ENCODE data around the gene HCN4.

The HCN4 gene

DNA sequence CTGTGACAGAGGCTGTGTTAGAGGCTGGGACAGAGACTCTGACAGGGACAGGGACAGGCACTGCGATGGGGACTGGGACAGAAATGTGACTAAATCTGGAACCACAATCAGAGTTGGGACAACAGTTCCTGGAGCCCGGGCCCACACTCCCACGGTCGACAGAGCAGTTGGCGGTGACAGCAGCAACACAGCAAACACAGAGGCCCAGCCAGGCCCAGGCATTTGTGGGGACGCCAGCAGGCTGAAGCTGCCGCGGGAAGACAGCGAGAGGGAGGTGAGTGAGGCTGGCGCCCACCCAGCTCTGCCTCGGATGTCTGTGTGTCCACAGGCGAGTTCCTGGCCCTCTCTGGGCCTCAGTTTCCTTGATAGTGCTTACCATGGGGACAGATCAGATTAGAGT is 9.3 kb upstream of the HCN4 start:
- FAIRE-seq, result no peak

GRCh38 chr15:73375755-73376305 is 7.1 kb upstream of the HCN4 start:
- FAIRE-seq, result no peak

GRCh38 chr15:73375012-73375411 is 6.3 kb upstream of the HCN4 start:
- FAIRE-seq, result no peak

- FAIRE-seq, result no peak
Measured at GRCh38 chr15:73374604-73375003, 5.8 kb upstream of the HCN4 start.

- FAIRE-seq, result no peak
Measured at GRCh38 chr15:73373221-73373620, 4.5 kb upstream of the HCN4 start.

DNA sequence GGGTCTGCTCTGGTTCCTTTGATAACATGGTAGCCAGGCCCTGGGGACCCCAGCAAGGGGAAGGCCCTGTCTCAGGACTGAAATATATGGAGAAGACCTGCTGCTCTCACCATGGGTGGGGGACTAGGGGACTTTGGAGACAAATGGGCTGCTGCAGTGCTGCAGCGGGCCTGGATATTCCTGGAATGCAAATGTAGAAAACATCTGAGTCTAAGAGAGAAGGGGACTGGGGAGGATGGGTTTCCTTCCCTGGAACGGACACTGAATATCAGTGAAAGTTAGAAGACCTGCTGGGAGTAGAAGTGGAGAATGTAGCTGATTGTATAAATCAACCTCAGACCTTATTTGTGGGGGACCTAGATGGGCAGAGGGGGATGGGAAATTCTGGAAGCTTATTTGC is 3.1 kb upstream of the HCN4 start:
- no peak for FAIRE-seq

DNA sequence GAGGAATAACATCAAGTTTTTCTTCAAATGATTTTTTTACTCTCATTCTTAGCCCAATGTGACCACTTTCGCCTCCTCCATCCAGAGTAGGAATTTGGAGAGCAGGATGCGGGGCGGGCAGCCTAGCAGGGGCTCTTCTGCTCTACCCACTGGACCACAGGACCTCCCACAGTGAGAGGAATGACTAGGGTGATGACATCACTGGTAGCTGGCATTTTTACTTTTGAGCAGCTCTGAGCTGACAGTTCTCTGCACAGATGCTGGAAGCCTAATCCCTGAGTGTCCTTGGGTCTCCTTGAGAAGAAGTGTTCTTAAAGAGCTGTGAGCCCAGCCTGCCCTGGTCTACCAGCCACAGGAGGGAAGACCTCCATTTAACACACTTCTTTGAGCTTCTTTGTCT is 1.4 kb upstream of the HCN4 start:
- FAIRE-seq, result no peak

DNA sequence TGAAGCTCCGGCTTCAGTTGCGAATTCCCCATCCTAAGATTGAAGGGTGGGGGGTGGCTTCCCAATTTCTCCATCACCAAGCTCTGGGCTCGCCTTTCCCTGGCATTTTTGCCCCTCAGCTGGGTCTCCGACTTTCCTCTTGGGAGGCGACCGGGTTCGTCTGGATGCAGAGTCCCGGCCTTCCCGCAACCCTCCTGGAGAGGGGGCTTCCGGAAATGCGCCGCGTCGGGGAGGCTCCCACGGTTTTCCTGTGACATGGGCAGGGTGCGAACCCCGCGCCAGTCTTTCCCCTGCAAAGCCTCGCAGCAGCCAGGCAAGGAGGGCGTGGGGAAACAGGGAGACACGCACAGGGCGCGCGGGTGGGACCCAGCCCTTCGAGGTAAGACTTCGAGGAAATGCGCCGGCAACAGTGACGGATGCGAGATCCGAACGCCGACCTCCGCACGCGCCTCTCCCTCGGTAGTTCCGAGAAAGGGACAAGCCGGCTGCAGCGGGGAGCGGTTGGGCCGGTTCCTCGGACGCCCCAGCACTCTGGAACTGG is 466 bp upstream of the HCN4 start:
- no peak for FAIRE-seq

DNA sequence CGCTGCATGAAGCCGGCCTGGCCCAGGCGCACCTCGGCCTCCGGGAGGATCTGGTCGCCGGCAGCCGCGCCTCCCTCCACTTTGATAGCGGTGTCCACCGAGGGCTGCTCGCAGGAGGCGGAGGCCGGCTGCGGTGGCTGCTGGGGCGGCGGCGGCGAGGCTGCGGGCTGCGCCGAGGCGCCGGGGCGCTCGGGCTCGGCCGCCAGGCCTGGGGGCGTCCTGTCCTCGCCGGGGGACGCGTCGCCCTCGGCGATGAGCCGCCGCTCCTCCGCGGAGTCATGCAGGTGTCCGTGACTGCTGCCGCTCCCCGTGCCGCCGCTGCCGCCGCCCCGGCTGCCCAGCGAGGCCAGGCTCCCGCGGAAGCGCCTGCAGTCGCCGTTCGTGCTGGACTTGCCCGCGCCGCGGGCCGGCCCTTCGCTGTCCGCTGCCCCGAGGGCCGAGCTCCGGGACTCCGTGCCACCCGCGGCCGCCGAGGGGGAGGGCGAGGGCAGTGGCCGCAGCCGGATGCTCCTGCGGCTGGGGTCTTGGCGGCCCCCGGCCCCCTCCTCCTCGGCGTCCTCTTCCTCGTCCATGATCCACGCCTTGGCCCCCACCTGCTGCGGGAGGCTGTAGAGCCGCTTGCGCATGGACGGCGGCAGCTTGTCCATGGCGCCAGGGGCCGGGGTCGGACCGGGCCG is 996 bp downstream of the HCN4 start:
- FAIRE-seq, result no peak

DNA sequence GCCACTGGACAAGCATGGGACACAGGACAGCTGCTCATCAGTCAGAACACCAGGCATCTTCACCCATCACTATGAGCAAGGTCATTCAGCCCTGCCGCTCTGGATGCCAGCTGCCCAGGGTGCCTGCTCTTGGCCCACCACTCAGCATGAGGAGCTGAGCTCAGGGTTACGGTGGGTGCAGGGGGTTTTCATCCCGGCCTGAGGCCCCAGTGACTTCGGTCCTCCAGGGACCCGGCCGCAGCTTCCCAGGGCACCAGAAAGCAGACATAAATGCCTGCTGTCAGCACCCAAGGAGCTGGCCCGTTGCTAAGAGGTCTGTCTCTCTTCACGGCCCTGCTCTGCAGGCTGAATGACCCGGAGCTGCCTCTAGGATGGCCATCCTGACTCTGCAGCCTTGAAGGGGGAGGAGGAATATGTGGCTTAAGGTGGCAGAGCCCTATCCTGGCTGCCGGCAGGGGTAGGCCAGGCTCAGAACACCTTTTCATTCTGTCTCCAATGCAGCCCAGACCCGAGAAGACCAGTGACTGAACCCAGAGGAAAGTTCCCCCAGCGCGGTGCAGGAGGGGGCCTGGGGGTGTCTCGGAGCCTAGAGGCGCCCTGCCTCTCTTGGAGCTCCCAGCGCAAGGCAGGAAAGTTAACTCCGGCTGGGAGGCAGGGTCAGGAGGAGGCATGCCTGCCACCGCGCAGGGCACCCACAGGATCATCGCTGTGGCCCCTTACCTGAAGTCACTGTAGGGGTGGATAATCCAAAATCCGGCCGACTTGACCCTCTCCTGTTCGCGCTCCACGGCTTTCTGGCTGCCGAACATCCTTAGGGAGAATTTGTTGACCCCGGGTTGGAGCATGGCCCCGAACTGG is 1.8 kb downstream of the HCN4 start:
- no peak for FAIRE-seq

DNA sequence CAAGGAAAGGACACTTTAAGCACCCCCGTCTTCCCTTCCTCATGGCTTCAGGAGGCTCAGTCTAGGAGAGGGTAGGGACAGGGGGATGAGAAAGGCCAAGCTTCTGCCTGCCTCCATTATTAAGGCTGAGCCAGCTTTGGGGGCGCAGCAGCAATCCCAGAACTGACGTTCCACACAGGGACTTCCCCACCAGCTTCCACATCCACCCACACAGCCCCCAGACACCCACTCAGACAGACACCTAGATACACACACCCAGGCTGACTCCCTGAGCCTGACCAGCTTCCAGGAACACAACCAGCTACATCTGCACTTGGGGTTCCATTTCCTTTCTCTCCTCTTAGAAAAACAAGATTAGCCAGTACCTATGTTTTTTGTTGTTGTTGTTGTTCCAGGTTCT is 4.7 kb downstream of the HCN4 start:
- no peak for FAIRE-seq

DNA sequence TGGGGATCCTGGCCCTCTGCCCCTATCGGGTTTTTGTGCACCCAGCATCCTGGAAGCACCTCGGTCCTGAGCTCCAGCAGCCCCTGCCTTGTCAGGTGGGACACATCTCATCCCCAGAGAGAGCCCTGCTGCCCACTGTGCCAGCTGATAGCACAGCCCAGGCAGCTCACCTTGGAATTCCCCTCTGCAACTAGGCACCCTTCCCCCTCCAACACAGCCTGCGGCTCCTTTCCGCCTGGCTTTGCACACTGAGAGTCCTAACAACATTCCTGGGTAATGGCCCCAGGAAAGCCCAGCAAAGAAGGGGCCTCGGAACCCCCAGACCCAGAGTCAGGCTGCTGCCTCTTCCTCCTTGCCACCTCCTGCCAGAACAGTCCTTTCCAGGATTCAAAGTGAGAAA is 5.9 kb downstream of the HCN4 start:
- no peak for FAIRE-seq

GRCh38 chr15:73361337-73361736 is 7.4 kb downstream of the HCN4 start:
- FAIRE-seq, result no peak

DNA sequence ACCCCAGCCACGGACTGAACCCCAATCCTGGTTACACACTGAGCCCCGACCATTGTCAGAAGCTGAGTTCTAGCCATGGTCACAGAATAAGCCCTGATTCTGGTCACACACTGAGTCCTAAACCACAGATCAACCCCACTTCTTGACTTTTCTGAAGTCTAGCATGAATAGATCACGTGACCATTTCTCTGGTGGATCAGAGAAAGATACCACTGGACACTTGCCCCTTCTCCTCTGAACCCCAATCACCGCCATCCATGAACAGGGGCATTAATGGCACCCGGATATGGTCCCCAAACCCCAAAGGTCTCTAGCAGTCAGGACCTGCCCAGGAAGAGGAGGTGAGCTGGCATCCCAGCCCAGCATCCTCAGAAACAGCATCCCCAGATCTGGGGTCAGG is 9.1 kb downstream of the HCN4 start:
- FAIRE-seq, result no peak

GRCh38 chr15:73357999-73358665 is 10.6 kb downstream of the HCN4 start:
- FAIRE-seq, result no peak

DNA sequence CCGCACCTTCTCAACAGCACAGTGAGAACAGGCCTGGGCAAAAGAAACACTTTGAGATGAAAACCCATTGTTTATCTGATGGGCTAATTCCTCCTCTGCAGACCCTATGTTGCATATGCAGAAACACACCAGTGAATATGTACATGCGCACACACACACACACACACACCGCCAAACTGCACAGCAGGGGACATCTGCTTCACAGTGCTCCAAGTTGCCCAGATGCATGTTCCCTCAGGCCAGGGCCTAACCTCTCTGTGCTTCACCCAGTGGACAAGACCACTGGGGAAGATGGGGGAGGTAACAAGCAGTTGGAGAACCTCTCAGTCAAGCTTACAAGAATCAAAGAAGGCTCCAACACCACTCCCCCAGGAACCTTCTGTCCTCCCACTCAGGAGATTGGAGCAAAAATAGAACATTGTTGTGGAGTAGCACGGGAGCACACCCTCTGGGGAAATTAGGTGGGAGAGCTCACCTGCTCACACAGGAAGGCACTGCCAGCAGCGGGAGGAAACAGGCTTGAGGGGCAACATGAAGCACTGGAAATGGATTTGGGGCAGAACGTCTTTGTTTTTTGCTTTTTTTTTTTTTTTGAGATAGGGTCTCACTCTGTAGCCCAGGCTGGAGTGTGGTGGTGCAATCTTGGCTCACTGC is 13.0 kb downstream of the HCN4 start:
- no peak for FAIRE-seq

DNA sequence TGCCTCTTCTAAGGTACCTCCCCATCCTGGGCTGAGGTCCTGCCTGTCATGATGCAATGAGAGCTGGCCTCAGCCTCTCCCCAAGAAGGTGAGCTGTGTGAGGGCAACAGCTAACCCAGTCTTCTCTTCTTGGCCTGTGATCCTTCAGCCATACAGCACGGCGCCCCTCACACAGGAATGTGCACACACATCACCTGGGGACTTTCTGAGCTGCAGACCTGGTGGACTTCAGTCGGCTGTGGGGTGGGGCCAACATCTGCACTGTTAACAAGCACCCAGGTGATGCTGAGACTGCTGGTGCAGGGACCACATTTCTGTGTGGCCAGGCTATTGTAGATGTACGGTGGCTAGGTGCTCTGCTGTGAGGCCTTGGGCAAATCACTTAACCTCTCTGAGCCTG is 14.5 kb downstream of the HCN4 start:
- FAIRE-seq, result no peak

GRCh38 chr15:73353734-73354133 is 15.0 kb downstream of the HCN4 start:
- FAIRE-seq, result no peak

GRCh38 chr15:73352082-73352481 is 16.7 kb downstream of the HCN4 start:
- FAIRE-seq, result no peak

DNA sequence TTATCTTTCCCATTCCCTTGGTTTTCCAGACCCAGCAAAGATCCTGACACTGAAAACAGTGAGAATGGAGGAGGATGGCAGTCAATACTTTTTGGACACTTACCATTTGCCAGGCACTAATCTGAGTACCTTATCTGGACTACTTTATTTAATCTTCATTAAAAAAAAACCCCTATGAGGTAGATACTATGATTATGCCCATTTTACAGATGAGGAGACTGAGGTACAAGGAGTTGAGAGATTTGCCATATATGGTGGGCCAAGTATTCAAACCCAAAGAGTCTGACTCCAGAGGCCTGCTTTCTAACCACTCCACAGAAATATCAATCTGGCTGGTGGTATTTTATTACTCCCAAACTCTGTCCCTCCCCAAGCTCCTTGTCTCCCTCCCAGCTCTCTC is 19.6 kb downstream of the HCN4 start:
- no peak for FAIRE-seq

- FAIRE-seq, result no peak
Measured at GRCh38 chr15:73346735-73347312, 21.9 kb downstream of the HCN4 start.

GRCh38 chr15:73345658-73346057 is 23.1 kb downstream of the HCN4 start:
- FAIRE-seq, result no peak

GRCh38 chr15:73344056-73344455 is 24.7 kb downstream of the HCN4 start:
- no peak for FAIRE-seq
